DND-41 (cell line): Measurements from ENCODE around the gene PSMB10.
A peak's percentile ranks its signal among the peaks of the same experiment; 100 is the strongest.

Experiments
- ATAC-seq: fragments of 200-7000 bp; cut with Tn5 transposase; 3 replicates; pipeline ENCODE4 v1.9.1; 2021; ENCODE audit warnings: low read depth; ENCODE audit not compliant: insufficient read depth
- DNase-seq: peaks from one replicate; pipeline ENCODE4 v3.0.0-alpha.2; 2020
- H2AFZ ChIP-seq: 2 replicates; pipeline ENCODE4 v1.6.0; 2012; ENCODE audit warnings: low read depth, low read length
- H3K27ac ChIP-seq: 2 replicates; pipeline ENCODE4 v1.5.1; 2012; ENCODE audit warnings: low read length, inconsistent platforms
- H3K27me3 ChIP-seq: fragments of 200-600 bp; sonication (generic); 2 replicates; pipeline ENCODE4 v1.6.0; 2012; ENCODE audit warnings: low read length, mild to moderate bottlenecking, inconsistent platforms; ENCODE audit not compliant: insufficient read depth, poor library complexity
- H3K36me3 ChIP-seq: 2 replicates; pipeline ENCODE4 v1.5.1; 2012; ENCODE audit warnings: low read length, inconsistent platforms; ENCODE audit not compliant: insufficient read depth
- H3K4me1 ChIP-seq: 2 replicates; pipeline ENCODE4 v1.5.1; 2012; ENCODE audit warnings: mild to moderate bottlenecking, low read length; ENCODE audit not compliant: insufficient read depth
- H3K4me2 ChIP-seq: 2 replicates; pipeline ENCODE4 v1.6.0; 2012; ENCODE audit warnings: mild to moderate bottlenecking, moderate library complexity, low read length, inconsistent platforms; ENCODE audit not compliant: insufficient read depth
- H3K4me3 ChIP-seq, 2 experiments: fragments of 200-600 bp in 1 of 2; shearing (Covaris generic) in 1 of 2; 2 replicates each; pipeline ENCODE4 v1.5.1; 2012 to 2016; ENCODE audit warnings: inconsistent platforms in 2 of 2, low read length in 2 of 2, mild to moderate bottlenecking in 2 of 2, low read depth in 1 of 2, moderate library complexity in 1 of 2
- H3K79me2 ChIP-seq: 2 replicates; pipeline ENCODE4 v1.6.0; 2012; ENCODE audit warnings: low read length, inconsistent platforms; ENCODE audit not compliant: insufficient read depth
- H3K9ac ChIP-seq: 2 replicates; pipeline ENCODE4 v1.6.0; 2012; ENCODE audit warnings: low read depth, mild to moderate bottlenecking, inconsistent platforms, low read length, moderate library complexity
- H3K9me3 ChIP-seq: 2 replicates; pipeline ENCODE4 v1.5.1; 2012; ENCODE audit warnings: low read length, moderate library complexity, mild to moderate bottlenecking, inconsistent platforms; ENCODE audit not compliant: insufficient read depth, severe bottlenecking
- H4K20me1 ChIP-seq: 2 replicates; pipeline ENCODE4 v1.6.0; 2012; ENCODE audit warnings: low read length; ENCODE audit not compliant: insufficient read depth
- EZH2 ChIP-seq: IDR thresholded peaks from 3 replicates; pipeline ENCODE4 v1.6.1; 2012; ENCODE audit warnings: borderline replicate concordance, low read depth, mild to moderate bottlenecking, moderate library complexity, low read length, inconsistent platforms; ENCODE audit not compliant: severe bottlenecking
- TF ChIP-seq, protein P1 (sequence below): IDR thresholded peaks from 2 replicates; pipeline ENCODE4 v1.5.1; 2012; ENCODE audit warnings: borderline replicate concordance, low read length, moderate library complexity, mild to moderate bottlenecking; ENCODE audit not compliant: poor library complexity, severe bottlenecking; ENCODE audit errors: extremely low read depth

Gene PSMB10

DNA sequence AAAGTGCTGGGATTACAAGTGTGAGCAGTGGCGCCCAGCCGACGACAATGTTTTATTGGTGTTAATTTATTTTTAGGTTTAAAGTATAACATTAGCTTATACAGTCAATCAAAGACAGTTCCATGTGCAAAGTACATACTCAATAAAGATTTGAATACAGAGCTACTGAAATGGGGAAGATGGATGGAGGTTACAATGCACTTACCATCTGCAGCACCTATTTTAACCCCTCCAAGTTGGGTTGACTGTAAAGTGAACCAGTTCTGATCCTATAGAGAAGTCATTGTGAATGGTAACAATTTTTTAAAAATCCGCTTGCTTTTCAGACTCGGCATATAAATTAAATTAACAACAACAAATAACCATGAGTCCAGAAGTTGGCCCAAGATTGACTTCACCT is 44.3 kb downstream of the PSMB10 start:
- Histone ChIP-seq H3K27me3 (no peaks in the 10 kb centered on the region), H3K27ac (peak overlapping the region; percentile 78), H3K79me2 (peaks cover 43% of the 10 kb centered on the region), H4K20me1 (no peaks in the 10 kb centered on the region), H3K4me2 (peak overlapping the region; percentile 94), H3K36me3 (peaks cover 5% of the 10 kb centered on the region; the same call in 1 of the 2 replicates), H3K4me1 (peaks cover 32% of the 10 kb centered on the region), H3K9me3 (no peaks in the 10 kb centered on the region), H2AFZ (peak overlapping the region; percentile 87), H3K9ac (peak overlapping the region; percentile 97), H3K4me3 (peak overlapping the region; percentile 78 to 97)
- TF ChIP-seq EZH2: no peak
- TF ChIP-seq, protein P1, sequence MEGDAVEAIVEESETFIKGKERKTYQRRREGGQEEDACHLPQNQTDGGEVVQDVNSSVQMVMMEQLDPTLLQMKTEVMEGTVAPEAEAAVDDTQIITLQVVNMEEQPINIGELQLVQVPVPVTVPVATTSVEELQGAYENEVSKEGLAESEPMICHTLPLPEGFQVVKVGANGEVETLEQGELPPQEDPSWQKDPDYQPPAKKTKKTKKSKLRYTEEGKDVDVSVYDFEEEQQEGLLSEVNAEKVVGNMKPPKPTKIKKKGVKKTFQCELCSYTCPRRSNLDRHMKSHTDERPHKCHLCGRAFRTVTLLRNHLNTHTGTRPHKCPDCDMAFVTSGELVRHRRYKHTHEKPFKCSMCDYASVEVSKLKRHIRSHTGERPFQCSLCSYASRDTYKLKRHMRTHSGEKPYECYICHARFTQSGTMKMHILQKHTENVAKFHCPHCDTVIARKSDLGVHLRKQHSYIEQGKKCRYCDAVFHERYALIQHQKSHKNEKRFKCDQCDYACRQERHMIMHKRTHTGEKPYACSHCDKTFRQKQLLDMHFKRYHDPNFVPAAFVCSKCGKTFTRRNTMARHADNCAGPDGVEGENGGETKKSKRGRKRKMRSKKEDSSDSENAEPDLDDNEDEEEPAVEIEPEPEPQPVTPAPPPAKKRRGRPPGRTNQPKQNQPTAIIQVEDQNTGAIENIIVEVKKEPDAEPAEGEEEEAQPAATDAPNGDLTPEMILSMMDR: no peak
- DNase-seq: no peak
- no peak for ATAC-seq

DNA sequence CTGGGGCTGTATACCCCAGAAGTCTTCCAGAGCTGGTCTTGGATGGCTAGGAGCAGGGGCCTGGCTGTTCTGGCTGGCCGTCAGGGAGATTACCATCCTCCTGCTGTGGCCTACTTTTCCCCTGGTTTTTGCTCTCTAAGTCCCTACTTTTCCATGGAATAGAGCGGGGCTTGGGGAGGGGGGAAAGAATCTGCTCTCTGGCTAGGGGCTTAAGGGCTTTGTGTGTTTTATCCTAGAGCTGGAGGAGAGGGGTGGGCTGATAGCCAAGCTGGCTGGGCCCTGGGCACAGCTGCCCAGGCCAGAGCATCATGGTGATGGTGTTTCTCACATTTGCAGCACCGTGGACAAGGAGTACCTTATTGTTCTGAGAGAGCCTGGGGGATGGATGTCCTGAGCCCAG is 48.3 kb downstream of the PSMB10 start:
- Histone ChIP-seq H3K9ac (no peak overlapping the region), H3K4me1 (peaks cover 10% of the 10 kb centered on the region; the same call in 1 of the 2 replicates), H3K79me2 (peaks cover 3% of the 10 kb centered on the region)

DNA sequence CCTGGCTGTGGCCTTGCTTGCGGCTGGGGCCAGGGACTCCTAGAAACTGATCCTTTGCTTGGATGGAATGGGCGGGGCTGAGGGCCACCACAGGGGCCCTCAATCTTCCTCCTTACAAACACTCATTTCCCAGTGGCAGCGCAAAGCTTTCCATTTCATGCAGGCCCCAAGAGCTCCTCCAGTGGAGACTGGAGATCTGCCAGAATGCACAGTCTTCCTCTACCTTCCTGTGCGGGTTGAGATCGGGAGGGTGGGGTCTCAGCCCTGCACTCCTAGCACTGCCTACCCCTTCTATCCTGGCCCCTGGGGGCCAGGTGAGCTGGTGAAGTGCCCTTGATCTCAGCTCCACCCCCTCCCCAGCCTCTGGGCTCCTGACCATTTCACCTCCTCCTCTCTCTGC is 50.3 kb downstream of the PSMB10 start:
- TF ChIP-seq, protein P1: no peak
- no peak for TF ChIP-seq EZH2
- peaks cover 16% of the 10 kb centered on the region for H4K20me1 ChIP-seq
- H3K9ac ChIP-seq: no peak overlapping the region
- H3K36me3 ChIP-seq: peaks cover 50% of the 10 kb centered on the region
- H3K27me3 ChIP-seq: no peaks in the 10 kb centered on the region
- no peak for ATAC-seq
- H3K9me3 ChIP-seq: no peaks in the 10 kb centered on the region
- H2AFZ ChIP-seq: no peak overlapping the region
- no peak overlapping the region for H3K4me2 ChIP-seq
- no peak overlapping the region for H3K4me3 ChIP-seq
- H3K27ac ChIP-seq: no peak overlapping the region
- no peaks in the 10 kb centered on the region for H3K4me1 ChIP-seq
- no peaks in the 10 kb centered on the region for H3K79me2 ChIP-seq
- no peak for DNase-seq

More for the DNA sequence above, 48.3 kb downstream of the PSMB10 start:
- H3K4me2 ChIP-seq: no peak overlapping the region
- H2AFZ ChIP-seq: no peak overlapping the region
- no peaks in the 10 kb centered on the region for H3K9me3 ChIP-seq
- H3K27ac ChIP-seq: no peak overlapping the region
- no peak overlapping the region for H3K4me3 ChIP-seq
- H3K36me3 ChIP-seq: peaks cover 32% of the 10 kb centered on the region
- DNase-seq: no peak
- ATAC-seq: no peak
- H3K27me3 ChIP-seq: no peaks in the 10 kb centered on the region
- H4K20me1 ChIP-seq: peaks cover 12% of the 10 kb centered on the region
- no peak for TF ChIP-seq EZH2
- TF ChIP-seq, protein P1: no peak

DNA sequence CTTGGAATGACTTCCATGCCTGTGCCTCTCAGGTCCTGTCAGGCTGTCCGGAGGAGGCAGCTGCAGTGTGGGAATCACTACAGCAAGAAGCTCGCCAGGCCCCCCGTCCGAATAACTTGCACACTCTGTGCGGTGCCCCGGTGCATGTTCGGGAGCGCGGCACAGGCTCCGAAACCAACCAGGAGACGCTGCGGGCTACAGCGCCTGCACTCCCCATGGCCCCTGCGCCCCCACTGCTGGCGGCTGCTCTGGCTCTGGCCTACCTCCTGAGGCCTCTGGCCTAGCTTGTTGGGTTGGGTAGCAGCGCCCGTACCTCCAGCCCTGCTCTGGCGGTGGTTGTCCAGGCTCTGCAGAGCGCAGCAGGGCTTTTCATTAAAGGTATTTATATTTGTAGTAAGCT is 50.7 kb downstream of the PSMB10 start:
- no peaks in the 10 kb centered on the region for H3K79me2 ChIP-seq
- no peak overlapping the region for H3K4me3 ChIP-seq
- H3K4me1 ChIP-seq: no peaks in the 10 kb centered on the region
- peaks cover 17% of the 10 kb centered on the region for H4K20me1 ChIP-seq
- H3K9me3 ChIP-seq: no peaks in the 10 kb centered on the region
- H3K27ac ChIP-seq: no peak overlapping the region
- no peak for TF ChIP-seq EZH2
- TF ChIP-seq, protein P1: no peak
- H2AFZ ChIP-seq: no peak overlapping the region
- DNase-seq (no peak), ATAC-seq (no peak)
- H3K9ac ChIP-seq: no peak overlapping the region
- H3K4me2 ChIP-seq: no peak overlapping the region
- H3K27me3 ChIP-seq: no peaks in the 10 kb centered on the region
- H3K36me3 ChIP-seq: peaks cover 54% of the 10 kb centered on the region
